B cell (primary cell): ENCODE measurements around the gene PLEKHM3.

Experiments used
- EZH2 ChIP-seq: IDR thresholded peaks from 2 replicates; pipeline ENCODE4 v1.6.1; 2012; ENCODE audit warnings: borderline replicate concordance, low read depth, mild to moderate bottlenecking, moderate library complexity, low read length; ENCODE audit not compliant: insufficient read depth, poor library complexity, severe bottlenecking
- TF ChIP-seq, protein P1 (sequence below): fragments of 200-600 bp; IDR thresholded peaks from one replicate; pipeline ENCODE4 v1.8.0; 2022; ENCODE audit warnings: antibody characterized with exemption, mild to moderate bottlenecking

- TF ChIP-seq, protein P1, sequence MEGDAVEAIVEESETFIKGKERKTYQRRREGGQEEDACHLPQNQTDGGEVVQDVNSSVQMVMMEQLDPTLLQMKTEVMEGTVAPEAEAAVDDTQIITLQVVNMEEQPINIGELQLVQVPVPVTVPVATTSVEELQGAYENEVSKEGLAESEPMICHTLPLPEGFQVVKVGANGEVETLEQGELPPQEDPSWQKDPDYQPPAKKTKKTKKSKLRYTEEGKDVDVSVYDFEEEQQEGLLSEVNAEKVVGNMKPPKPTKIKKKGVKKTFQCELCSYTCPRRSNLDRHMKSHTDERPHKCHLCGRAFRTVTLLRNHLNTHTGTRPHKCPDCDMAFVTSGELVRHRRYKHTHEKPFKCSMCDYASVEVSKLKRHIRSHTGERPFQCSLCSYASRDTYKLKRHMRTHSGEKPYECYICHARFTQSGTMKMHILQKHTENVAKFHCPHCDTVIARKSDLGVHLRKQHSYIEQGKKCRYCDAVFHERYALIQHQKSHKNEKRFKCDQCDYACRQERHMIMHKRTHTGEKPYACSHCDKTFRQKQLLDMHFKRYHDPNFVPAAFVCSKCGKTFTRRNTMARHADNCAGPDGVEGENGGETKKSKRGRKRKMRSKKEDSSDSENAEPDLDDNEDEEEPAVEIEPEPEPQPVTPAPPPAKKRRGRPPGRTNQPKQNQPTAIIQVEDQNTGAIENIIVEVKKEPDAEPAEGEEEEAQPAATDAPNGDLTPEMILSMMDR: no peak
- TF ChIP-seq EZH2: no peak
These were observed 119.8 kb downstream of the PLEKHM3 start for GRCh38 chr2:207905546-207905945.
